Medulla oblongata (tissue), 1 donor: Measurements from ENCODE around the gene GABPA.
A peak's percentile ranks its signal among the peaks of the same experiment; 100 is the strongest.
"Not testable (repeated sequence)": the region's sequence is repeated elsewhere in the genome, so short reads cannot be mapped to it uniquely, and the experiment has no call there.

Experiments
- DNase-seq: peaks from one replicate; pipeline ENCODE4 v3.0.0-alpha.2; 2015; ENCODE audit errors: extremely low spot score

The GABPA gene

DNA sequence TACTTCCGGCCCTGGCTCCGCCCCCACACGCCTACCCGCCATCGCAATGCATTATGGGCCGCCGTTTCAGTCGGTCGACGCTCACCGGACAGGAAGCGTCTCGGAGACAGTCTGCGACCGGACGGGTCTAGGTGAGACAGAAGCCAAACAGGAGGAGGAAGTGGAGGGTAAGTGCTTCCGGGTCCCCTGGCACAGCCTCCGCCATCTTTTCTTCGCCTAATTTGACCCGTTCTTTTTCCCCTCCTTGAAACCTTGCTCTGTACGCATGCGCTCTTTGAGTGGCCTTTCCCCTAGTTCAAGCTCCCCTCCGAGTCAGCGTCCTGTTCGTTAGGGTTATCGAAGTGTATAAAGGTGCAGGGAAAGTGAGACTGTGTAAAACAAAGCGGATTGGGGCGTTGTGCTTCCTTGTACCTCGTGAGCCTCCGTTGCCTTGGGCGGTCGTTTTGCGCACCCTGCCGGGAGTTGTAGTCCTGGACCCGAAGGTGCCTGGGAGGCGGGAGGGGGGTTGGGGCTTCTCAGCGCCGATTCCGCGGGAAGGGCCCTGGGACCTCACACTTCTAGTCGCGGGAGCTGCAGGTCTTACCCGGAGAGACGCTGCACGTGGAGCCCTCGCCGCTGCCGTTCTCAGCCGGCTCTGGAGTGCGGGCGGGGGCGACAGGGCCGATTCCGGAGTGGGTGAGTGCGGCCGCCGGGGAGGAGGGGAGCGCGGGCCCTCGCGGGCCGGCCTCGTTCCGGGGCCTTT lies at the start of gene GABPA, which contains the start of gene ATP5PF:
Gene GABPA, plus strand, starts transcription at position 69 of the 742 bp plus-strand sequence. CDS start 6,627 bp downstream, outside the sequence.
Gene ATP5PF, minus strand, starts transcription at position 1 of the 742 bp plus-strand sequence. CDS start 5,110 bp downstream, outside the sequence.
- peak; percentile 98 for DNase-seq

DNA sequence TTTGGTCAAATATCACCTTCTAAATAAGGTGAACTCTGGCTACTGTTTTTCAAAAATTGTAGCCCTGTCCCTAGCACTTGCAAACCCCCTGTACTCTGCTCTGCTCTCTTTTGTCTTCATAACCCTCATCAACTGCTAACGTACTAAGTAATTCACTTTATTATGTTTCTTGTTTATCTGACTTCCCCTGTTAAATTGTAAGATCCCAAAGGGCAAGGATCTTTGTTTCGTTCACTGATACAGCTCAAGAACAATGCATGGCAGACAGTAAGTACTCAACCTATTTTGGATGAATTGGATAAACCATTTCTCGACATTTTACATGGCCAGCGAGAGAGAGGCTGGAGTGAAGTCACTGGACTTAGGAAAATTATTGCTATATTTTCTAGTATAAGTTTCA lies 47.0 kb upstream of the GABPA start:
- DNase-seq = no peak

DNA sequence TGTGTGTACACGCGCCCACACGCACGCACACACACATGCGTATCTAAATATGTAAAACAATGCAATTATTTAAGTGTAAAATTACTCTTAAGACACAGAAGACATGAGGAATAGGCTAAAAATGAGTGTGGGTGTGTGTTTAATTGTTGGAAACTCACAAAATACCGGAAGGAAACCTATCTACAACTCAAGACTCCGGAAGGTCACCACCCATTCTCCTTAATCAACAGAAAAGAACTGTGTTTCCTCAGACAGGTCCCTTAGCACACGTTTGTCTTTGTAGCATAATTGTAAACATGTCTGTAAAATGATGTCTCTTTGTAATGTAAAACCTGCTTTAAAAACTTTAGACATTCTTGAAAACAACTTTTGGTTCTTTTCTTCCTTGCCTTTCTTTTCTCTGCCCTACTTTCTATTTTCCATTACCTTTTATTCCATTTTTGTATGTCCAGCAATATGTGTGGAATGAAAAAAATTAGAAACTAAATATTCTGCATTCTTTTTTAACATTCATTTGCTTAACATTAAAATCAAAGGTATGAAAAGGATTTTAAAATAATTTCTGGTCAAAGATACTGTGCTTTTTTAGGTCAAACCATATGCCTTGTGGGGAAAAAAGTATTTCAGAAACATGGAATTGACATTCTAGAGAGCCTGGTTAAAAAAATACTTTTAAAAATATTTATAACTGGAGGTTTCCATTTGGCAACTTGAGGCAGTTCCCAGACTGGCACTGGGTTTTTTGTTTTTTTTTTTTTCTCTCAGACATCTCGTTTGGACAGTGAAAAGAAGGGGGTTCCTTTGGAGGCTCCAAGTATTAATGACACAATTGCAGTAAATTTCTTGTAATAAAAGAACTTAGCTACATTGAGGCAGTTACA lies 46.3 kb upstream of the GABPA start:
- no peak for DNase-seq

DNA sequence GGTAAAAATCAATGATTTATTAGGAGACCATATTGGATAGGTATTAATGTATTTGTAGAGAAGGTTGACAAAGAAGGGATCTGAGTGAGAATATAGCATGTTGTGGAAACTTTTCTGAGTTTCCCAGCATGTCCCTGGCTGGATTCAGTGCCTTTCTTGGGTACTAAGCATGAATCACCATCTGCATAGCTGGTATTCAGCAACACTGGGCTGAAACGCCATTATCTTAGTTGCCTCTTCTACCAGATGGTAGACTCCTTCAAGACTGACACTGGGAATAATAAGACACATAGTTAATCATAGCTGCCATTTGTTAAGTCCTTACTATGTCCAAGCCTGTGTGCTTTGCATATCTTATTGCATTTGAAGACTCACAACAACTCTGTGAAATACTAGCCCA lies 45.5 kb upstream of the GABPA start:
- DNase-seq = no peak

DNA sequence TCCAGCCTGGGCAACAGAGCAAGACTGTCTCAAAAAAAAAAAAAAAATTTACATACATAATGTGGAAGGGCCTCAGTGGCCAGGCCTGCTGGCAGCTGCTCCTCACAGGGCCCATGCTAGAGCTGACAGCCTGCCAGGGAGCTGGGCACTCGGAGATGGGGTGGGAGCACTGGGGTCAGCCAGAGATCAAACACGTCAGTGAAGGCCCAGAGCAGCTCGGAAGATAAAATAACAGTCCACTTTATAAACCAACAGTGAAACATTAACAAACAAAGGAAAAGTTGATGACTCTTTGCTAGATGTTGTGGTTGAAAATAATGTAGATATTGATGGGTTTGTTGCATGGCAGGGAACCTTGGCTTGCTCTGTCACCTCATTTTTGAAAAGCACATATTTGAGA lies 42.8 kb upstream of the GABPA start:
- no peak for DNase-seq

DNA sequence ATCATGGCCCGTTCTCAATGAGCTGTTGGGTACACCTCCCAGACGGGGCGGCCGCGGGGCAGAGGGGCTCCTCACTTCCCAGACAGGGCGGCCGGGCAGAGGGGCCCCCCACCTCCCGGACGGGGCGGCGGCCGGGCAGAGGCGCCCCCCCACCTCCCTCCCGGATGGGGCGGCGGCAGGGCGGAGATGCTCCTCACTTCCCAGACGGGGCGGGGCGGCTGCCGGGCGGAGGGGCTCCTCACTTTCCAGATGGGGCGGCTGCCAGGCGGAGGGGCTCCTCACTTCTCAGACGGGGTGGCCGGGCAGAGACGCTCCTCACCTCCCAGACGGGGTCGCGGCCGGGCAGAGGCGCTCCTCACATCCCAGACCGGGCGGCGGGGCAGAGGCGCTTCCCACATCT lies 39.3 kb upstream of the GABPA start:
- DNase-seq = not testable (repeated sequence)

DNA sequence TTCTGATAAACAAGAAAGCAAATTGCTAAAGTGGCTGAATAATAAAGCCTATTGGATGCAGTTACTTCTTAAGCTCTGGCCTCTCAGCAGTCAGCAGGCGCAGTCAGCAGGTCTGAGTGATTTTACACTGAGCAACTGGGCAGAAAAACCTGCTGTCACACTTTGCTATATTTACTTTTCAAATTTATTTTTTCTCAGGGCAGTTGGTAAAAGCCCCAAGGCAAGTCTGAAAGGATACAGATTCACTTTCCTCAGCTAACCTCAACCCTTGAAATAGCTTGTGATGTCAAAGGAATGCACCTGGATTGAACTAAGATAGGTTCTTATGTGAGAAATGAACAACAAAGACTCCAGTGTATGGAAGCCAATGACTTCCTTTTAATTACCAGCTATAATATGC lies 34.0 kb upstream of the GABPA start:
- DNase-seq = no peak

DNA sequence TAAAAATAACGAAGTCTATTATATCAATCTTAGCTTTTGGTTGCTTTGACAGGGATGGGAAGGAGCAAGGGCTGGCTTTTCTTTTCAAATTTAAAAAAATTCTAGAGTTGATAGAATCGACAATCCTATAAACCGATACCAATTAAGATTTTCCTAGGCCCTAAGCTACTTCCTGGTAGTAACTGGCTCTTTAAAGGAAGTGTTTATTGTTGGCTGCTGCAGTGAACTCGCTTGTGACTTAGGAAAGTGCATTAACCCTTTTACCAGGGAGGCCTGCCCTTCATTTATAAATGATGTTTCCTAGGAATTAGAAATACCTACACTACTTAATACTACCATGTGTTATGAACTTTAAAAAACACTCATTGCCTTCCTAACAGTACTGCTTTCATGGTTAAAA lies 33.2 kb upstream of the GABPA start:
- no peak for DNase-seq

DNA sequence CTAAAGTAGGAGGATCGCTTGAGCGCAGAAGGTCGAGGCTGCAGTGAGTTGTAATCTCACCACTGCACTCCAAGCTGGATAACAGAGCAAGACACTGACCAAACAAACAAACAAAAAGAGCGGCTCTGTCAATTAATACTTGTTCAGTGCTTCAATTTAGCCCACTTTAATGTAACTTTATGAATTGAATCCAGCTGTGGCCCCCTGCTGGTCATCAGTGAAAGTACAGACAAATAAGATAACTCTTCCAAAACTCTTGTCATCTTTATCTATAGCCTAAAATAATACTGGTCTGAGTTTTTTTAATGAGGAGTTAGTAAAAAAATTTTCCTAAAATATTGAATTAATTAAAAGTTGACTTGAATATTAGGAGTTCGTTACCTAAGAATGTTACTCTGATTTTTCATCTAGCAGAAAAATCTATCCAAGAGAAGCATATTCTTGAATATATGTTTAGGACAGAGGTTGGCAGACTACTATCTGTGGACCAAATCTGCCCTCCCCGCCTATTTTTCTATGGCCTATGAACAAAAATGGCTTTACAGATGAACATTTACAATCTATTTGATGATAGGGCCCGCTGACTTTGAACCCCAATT lies 26.2 kb upstream of the GABPA start:
- DNase-seq = peak; percentile 71

DNA sequence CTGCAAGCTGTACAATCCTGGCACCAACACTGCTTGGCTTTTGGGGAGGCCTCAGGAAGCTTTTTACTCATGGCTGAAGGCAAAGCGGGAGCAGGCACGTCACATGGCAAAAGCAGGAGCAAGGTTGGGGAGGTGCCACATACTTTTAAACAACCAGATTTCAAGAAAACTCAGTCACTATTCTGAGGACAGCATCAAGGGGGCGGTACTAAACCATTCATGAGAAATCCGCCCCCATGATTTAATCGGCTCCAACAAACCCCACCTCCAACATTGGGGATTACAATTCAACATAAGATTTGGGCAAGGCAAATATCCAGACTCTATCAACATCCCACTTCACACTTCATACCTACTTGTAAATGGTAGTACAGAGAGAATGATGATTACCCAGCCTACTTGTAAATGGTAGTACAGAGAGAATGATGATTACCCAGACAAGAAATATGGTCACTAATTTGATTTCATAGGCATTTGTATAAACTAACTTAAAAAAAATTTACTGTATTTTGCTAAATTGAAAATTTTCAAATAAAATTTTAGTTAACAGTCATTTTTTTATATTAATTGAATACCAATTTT lies 25.0 kb upstream of the GABPA start:
- DNase-seq = no peak

DNA sequence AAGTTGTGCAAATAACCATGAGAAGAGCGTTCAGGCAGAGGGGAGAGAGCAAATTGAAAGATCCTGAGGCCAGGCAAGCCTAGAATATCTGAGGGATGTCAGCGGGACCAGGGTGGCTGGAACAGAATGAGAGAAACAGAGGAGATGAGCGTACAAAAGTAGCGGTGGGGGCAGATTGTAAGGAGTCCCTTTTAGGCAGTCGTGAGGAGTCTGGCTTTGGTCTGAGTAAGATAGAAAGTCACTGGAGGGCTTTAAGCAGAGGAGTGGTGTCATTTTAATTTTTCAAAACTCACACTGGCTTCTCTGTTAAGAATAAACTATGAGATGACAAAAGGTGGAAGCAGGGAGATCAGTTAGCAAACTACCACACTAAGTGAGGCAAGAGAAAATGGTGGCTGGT lies 24.2 kb upstream of the GABPA start:
- DNase-seq = no peak

DNA sequence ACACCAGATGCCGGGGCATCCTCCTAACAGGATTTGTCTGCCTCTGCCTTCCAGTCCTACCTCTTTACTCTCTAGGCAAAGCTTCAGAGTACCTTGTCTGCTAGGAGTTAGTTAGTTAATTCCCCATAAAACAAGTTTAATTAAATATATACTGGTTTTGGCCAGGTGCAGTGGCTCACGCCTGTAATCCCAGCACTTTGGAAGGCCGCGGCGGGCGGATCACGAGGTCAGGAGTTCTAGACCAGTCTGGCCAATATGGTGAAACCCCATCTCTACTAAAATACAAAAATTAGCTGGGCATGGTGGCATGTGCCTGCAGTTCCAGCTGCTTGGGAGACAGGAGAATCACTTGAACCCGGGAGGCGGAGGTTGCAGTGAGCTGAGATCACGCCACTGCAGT lies 20.7 kb upstream of the GABPA start:
- not testable (repeated sequence) for DNase-seq

DNA sequence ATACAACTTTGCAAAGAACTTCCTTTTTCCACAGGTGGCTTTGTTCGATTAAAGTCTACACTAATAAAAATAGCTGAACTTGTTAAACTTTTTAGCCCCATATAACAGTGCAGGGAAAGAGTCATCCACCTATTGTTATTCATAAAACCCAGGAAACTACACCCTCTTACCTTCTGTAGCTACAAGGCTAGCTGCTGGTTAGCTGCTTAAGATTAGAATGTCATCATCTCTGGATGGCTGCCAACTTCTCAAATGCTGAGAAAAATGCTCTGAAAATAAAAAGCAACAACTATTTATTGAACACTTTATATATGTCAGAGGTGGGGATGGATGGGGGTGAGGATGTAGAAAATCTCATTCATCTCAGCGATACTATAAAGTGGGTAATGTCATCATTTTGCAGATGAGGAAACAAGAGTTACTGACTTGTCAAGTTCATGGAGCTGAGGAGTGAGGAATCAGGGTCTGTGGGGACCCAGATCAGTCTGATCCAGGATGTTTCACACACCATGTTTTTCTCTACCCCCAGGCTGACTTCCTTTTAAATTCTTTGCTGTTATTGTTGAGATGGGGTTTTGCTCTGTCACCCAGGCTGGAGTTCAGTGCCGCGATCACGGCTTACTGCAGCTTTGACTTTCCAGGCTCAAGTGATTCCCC lies 17.2 kb upstream of the GABPA start:
- no peak for DNase-seq

DNA sequence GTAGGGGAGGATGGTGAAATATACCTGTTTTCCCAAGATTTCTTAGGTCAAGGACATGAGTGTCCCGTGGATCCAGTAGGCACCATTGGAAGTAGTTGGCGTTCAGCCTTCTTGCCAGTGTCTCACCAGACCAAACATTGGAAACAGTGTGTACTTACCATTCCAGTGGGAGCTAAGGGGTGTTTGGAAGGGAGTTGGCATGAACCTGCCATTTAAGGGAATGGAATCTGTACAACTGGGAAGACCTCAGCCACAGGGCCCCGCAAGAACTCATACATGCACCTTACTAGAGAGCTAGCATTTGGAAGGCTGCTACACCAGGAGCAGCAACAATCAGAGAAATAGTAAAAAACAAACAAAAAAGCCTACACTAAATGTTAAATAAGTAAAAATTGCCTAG lies 12.8 kb upstream of the GABPA start:
- DNase-seq = no peak

DNA sequence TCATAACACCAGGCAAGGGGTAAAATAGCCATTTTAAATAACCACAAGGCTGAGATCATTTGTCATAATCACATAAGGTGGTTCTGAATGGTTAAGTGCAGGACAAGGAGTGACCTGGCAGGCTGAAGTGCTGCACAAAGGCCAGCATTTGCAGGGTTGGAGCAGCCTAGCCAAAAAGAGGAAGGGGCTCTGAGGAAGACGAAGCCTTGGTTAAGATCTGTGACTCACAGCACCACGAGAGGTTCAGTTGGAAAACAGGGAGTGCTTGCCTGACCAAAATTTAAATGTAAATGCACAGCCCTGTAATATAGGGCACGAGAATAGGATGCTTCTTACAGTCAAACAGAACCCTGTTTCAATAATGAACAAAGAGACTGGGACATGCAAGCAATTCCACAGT lies 12.1 kb upstream of the GABPA start:
- no peak for DNase-seq

DNA sequence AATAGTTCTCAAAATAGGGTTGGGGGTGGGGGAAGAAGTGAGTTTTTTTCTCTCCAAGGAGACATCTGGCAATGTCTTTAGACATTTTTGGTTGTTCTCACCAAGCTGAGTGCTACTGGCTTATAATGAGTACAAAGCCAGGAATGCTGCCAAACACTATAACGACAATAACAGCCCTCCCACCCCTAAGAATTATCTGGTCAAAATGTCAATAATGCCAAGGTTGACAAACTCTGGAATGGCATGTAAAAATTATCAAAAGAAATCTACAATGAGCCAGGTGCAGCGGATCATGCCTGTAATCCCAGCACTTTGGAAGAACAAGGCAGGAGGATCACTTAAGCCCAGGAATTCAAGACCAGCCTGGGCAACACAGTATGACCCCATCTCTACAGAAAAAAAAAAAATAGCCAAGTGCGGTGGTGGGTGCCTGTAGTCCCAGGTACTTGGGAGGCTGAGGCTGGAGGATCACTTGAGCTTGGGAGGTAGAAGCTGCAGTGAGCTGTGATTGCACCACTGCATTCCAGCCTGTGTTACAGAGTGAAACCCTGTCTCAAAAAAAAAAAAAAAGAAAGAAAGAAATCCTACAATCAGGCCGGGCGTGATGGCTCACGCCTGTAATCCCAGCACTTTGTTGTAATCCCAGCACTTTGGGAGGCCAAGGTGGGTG lies 2.5 kb upstream of the GABPA start:
- DNase-seq = no peak

DNA sequence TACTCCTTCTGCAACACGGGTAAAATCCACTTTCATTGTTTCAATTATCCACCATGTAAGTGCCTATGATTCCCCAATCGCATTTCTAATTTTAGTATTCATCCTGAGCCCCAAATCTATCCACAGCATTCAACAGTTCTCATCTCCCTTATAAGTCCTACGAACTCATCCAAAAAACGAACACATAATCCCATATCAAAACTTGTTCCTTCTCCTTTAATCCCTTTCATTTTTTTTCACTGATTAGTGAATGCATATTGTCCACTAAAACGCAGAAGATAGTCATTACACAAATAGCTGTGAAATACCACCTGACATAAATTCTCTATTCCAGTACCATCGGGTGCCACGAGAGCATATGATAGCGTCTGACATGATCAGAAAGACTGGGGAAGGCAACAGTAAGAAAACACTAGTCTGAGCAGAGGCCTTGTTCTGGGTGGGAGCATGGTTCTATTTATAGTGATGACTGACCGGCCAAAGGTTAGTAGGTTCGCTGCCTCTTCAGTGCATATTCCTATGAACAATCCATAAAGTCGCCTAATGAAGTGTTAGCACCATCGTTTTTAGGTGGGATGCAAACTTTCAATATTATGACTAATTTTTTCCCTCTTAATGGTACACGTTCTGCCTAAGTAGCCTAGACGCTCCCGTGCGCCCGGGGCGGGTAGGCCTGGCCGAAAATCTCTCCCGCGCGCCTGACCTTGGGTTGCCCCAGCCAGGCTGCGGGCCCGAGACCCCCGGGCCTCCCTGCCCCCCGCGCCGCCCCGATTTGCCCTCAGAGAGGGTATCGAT lies 716 bp upstream of the GABPA start:
- DNase-seq = peak; percentile 21

DNA sequence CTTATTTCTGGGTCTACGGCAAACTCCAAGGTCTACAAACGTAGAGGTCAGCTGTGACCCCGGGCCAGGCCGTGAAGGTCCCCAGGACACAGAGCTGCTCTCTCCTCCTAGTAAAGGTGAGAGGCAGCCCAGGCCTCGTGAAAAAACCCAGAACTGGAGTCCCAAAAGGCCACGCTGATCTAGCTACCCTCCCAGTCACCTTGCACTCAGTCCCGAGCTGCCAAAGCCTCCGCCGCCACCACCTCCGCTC lies 193 bp upstream of the GABPA start:
- DNase-seq = no peak

DNA sequence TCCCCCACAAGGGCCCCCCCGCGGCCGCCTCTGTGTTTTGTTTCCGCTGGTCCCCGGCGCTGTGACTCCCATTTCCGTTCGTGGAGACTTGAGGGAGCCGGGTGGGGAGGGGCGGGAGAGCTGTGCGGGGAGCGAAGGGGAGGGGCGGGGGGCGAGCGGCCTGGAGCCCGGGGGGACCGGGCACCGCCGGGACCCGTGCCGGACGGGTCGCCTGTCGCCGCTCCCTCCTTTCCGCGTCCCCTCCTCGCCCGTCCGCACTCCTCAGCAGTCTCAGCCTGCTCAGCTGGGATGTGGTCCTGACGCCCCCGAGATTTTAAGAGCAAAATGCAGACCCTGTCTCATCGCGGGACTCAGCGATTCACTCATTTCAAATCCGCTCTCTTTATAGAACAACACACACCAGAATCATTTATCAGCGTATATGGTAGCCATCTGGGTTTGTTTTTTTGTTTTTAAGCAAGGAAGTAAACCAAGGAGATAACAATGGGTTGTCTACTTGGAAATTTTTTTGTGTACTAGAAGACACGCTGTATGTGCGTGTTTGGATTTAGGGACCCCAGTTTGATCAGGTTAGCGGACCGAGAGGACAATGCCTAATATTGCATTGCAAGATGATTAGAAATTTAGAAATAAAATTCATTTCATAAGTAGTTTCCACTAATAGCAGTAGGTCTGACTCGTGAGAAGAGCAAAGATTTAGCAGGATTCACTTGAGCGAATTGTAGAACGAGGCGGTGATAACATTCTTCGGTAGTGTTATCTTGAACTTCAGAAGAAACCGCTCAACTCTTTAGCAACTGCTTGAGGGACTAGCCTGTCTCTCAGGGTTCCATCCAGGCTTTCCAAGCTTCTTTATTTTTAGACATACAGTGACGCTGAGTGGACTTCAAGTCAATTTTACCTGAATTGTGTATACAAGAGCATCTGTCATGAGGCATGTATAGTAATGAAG lies 1.1 kb downstream of the GABPA start:
- peak; percentile 92 for DNase-seq
